ENCODE measurements around the gene PIP4K2C. TPM values are rescaled to one million over a fixed set of nuclear protein-coding genes. Genes with fewer than 3 reads are reported as not detected.
A peak's percentile ranks its signal among the peaks of the same experiment; 100 is the strongest.

Gene PIP4K2C
- total RNA-seq, 1 donor from 2014 or later: 27.6 TPM

- no peak for TF ChIP-seq CTCF (conservative IDR thresholded peaks at IDR 0.05)
- Mint-ChIP-seq H3K4me1 (ENCODE audit: unreplicated experiment) (peaks cover 13% of the 10 kb centered on the region), H3K9me3 (no peaks in the 10 kb centered on the region), H3K27me3 (peaks cover 96% of the 10 kb centered on the region), H3K27ac (no peak overlapping the region), H3K36me3 (peaks cover 7% of the 10 kb centered on the region), H3K4me3 (peak overlapping the region; percentile 7)
- DNase-seq (ENCODE audit: extremely low spot score, unreplicated experiment): no peak
These were observed 32.9 kb downstream of the PIP4K2C start for GRCh38 chr12:57623811-57624390.

- Mint-ChIP-seq H3K36me3 (peaks cover 3% of the 10 kb centered on the region), H3K27me3 (peaks cover 96% of the 10 kb centered on the region), H3K4me1 (ENCODE audit: unreplicated experiment) (peaks cover 9% of the 10 kb centered on the region), H3K4me3 (peak overlapping the region; percentile 7), H3K27ac (no peak overlapping the region), H3K9me3 (no peaks in the 10 kb centered on the region)
- no peak for DNase-seq (ENCODE audit: extremely low spot score, unreplicated experiment)
- no peak for TF ChIP-seq CTCF (conservative IDR thresholded peaks at IDR 0.05)
These were observed 33.6 kb downstream of the PIP4K2C start for GRCh38 chr12:57624441-57625220.

- Mint-ChIP-seq H3K27ac (no peak overlapping the region), H3K4me3 (no peak overlapping the region), H3K36me3 (peaks cover 3% of the 10 kb centered on the region), H3K9me3 (no peaks in the 10 kb centered on the region), H3K4me1 (ENCODE audit: unreplicated experiment) (peaks cover 9% of the 10 kb centered on the region), H3K27me3 (peaks cover 96% of the 10 kb centered on the region)
- no peak for DNase-seq (ENCODE audit: extremely low spot score, unreplicated experiment)
- TF ChIP-seq CTCF (conservative IDR thresholded peaks at IDR 0.05): no peak
These were observed 34.5 kb downstream of the PIP4K2C start for GRCh38 chr12:57625261-57626032.

- Mint-ChIP-seq H3K27ac (no peak overlapping the region), H3K36me3 (peaks cover 3% of the 10 kb centered on the region), H3K27me3 (peaks cover 96% of the 10 kb centered on the region), H3K4me3 (no peak overlapping the region), H3K9me3 (no peaks in the 10 kb centered on the region), H3K4me1 (ENCODE audit: unreplicated experiment) (peaks cover 6% of the 10 kb centered on the region)
- no peak for TF ChIP-seq CTCF (conservative IDR thresholded peaks at IDR 0.05)
- no peak for DNase-seq (ENCODE audit: extremely low spot score, unreplicated experiment)
These were observed 35.3 kb downstream of the PIP4K2C start for GRCh38 chr12:57626111-57626920.

GRCh38 chr12:57626921-57627445 is 36.0 kb downstream of the PIP4K2C start:
- DNase-seq (ENCODE audit: extremely low spot score, unreplicated experiment): no peak
- Mint-ChIP-seq H3K4me1 (ENCODE audit: unreplicated experiment) (peaks cover 3% of the 10 kb centered on the region), H3K36me3 (peaks cover 3% of the 10 kb centered on the region), H3K9me3 (no peaks in the 10 kb centered on the region), H3K27ac (no peak overlapping the region), H3K27me3 (peaks cover 94% of the 10 kb centered on the region), H3K4me3 (no peak overlapping the region)
- TF ChIP-seq CTCF (conservative IDR thresholded peaks at IDR 0.05): no peak
